Liver (tissue), 2 donors: ENCODE results near the gene EFNA3.

Source experiments
- CTCF ChIP-seq: fragments of 150-350 bp; IDR thresholded peaks from 2 replicates; pipeline ENCODE4 v1.5.1; 2017; ENCODE audit warnings: improper control_type of control experiment, low read depth, low read length; ENCODE audit not compliant: missing input control
- YY1 ChIP-seq: IDR thresholded peaks from 2 replicates; pipeline ENCODE4 v1.6.1; 2016; ENCODE audit warnings: antibody characterized with exemption, mild to moderate bottlenecking
- donor health status: healthy.

GRCh38 chr1:155043793-155044192, 34.8 kb upstream of the EFNA3 start:
- TF ChIP-seq CTCF: no peak
- peak; percentile 78 for TF ChIP-seq YY1
